H9 (cell line): ENCODE measurements around the gene KLK15. TPM values are rescaled to one million over a fixed set of nuclear protein-coding genes. Genes with fewer than 3 reads are reported as not detected.

Experiments
- DNase-seq: peaks from one replicate; pipeline ENCODE4 v3.0.0-alpha.2; 2017
- H2AFZ ChIP-seq: one replicate; pipeline ENCODE4 v1.6.1; 2013; ENCODE audit warnings: mild to moderate bottlenecking, low read length, control low read depth, moderate library complexity
- H2AK5ac ChIP-seq: 2 replicates; pipeline ENCODE4 v1.6.1; 2013; ENCODE audit warnings: low read length, control low read depth, mixed read lengths; ENCODE audit not compliant: insufficient read length
- H2BK120ac ChIP-seq: one replicate; pipeline ENCODE4 v1.6.1; 2013; ENCODE audit warnings: low read depth, mild to moderate bottlenecking, low read length, control low read depth, inconsistent platforms; ENCODE audit not compliant: poor library complexity, severe bottlenecking
- H2BK12ac ChIP-seq: 2 replicates; pipeline ENCODE4 v1.6.1; 2013; ENCODE audit warnings: low read length, control low read depth, mixed read lengths, low read depth; ENCODE audit not compliant: insufficient read length
- H2BK15ac ChIP-seq: 2 replicates; pipeline ENCODE4 v1.6.1; 2013; ENCODE audit warnings: low read depth, low read length, control low read depth
- H2BK20ac ChIP-seq: one replicate; pipeline ENCODE4 v1.6.1; 2013; ENCODE audit warnings: low read depth, mild to moderate bottlenecking, low read length, control low read depth, inconsistent platforms; ENCODE audit not compliant: poor library complexity, severe bottlenecking
- H2BK5ac ChIP-seq: 2 replicates; pipeline ENCODE4 v1.6.1; 2013; ENCODE audit warnings: low read length, control low read depth, mixed read lengths; ENCODE audit not compliant: insufficient read length
- H3K14ac ChIP-seq: 2 replicates; pipeline ENCODE4 v1.6.1; 2013; ENCODE audit warnings: low read length, control low read depth; ENCODE audit not compliant: insufficient read depth
- H3K18ac ChIP-seq: 2 replicates; pipeline ENCODE4 v1.6.1; 2013; ENCODE audit warnings: low read depth, mild to moderate bottlenecking, mixed read lengths, low read length, control low read depth; ENCODE audit not compliant: insufficient read length
- H3K23ac ChIP-seq: 2 replicates; pipeline ENCODE4 v1.6.1; 2013; ENCODE audit warnings: low read length, control low read depth, mixed read lengths, low read depth; ENCODE audit not compliant: insufficient read length
- H3K23me2 ChIP-seq: 2 replicates; pipeline ENCODE4 v1.6.1; 2013; ENCODE audit warnings: low read depth, mild to moderate bottlenecking, mixed read lengths, low read length, control low read depth; ENCODE audit not compliant: insufficient read length, poor library complexity, severe bottlenecking
- H3K27ac ChIP-seq: 2 replicates; pipeline ENCODE4 v1.5.1; 2013; ENCODE audit warnings: low read length, control low read depth, mixed read lengths, low read depth; ENCODE audit not compliant: insufficient read length
- H3K27me3 ChIP-seq: 2 replicates; pipeline ENCODE4 v1.6.1; 2013; ENCODE audit warnings: low read length, control low read depth, inconsistent platforms; ENCODE audit not compliant: insufficient read depth
- H3K4ac ChIP-seq: 2 replicates; pipeline ENCODE4 v1.6.1; 2013; ENCODE audit warnings: low read depth, mild to moderate bottlenecking, control low read depth, inconsistent platforms, low read length, moderate library complexity
- H3K4me1 ChIP-seq: 2 replicates; pipeline ENCODE4 v1.6.1; 2013; ENCODE audit warnings: low read length, control low read depth, inconsistent platforms; ENCODE audit not compliant: insufficient read depth
- H3K4me2 ChIP-seq: 2 replicates; pipeline ENCODE4 v1.6.1; 2013; ENCODE audit warnings: low read length, control low read depth, mixed read lengths; ENCODE audit not compliant: insufficient read length, insufficient read depth
- H3K56ac ChIP-seq: 2 replicates; pipeline ENCODE4 v1.6.1; 2013; ENCODE audit warnings: low read depth, mild to moderate bottlenecking, mixed read lengths, low read length, control low read depth; ENCODE audit not compliant: insufficient read length
- H3K79me1 ChIP-seq: 2 replicates; pipeline ENCODE4 v1.6.1; 2013; ENCODE audit warnings: low read depth, mild to moderate bottlenecking, moderate library complexity, low read length, control low read depth, inconsistent platforms; ENCODE audit not compliant: insufficient read depth, poor library complexity, severe bottlenecking
- H3K79me2 ChIP-seq: 2 replicates; pipeline ENCODE4 v1.6.1; 2013; ENCODE audit warnings: low read length, control low read depth, inconsistent platforms; ENCODE audit not compliant: insufficient read depth
- H3K9ac ChIP-seq: 2 replicates; pipeline ENCODE4 v1.6.1; 2013; ENCODE audit warnings: low read length, control low read depth, mixed read lengths; ENCODE audit not compliant: insufficient read length; ENCODE audit errors: extremely low read depth
- H3K9me3 ChIP-seq: one replicate; pipeline ENCODE4 v1.6.1; 2013; ENCODE audit warnings: low read depth, low read length, inconsistent platforms; ENCODE audit not compliant: control insufficient read depth
- H3T11ph ChIP-seq: one replicate; pipeline ENCODE4 v1.6.1; 2013; ENCODE audit warnings: mild to moderate bottlenecking, low read length, control low read depth, inconsistent platforms
- H4K20me1 ChIP-seq: one replicate; pipeline ENCODE4 v1.6.1; 2013; ENCODE audit not compliant: control insufficient read depth, insufficient read length, insufficient read depth
- H4K5ac ChIP-seq: 2 replicates; pipeline ENCODE4 v1.6.1; 2013; ENCODE audit warnings: low read depth, mild to moderate bottlenecking, mixed read lengths, low read length, control low read depth; ENCODE audit not compliant: insufficient read length
- H4K8ac ChIP-seq: replicated peaks from 2 replicates; pipeline ENCODE4 v1.6.1; 2013; ENCODE audit warnings: low read length, control low read depth, mixed read lengths, low read depth; ENCODE audit not compliant: insufficient read length
- H4K91ac ChIP-seq: 2 replicates; pipeline ENCODE4 v1.6.1; 2013; ENCODE audit warnings: low read depth, mild to moderate bottlenecking, moderate library complexity, mixed read lengths, low read length, control low read depth; ENCODE audit not compliant: insufficient read length
- H3K27ac Mint-ChIP-seq, 3 experiments: 2 replicates in 2 of 3; 3 replicates in 1 of 3; pipeline ENCODE4 v1.8.0; 2020 to 2021; ENCODE audit warnings: mixed read lengths in 3 of 3, mild to moderate bottlenecking in 1 of 3, moderate library complexity in 1 of 3
- H3K27me3 Mint-ChIP-seq: 2 replicates; pipeline ENCODE4 v1.8.0; 2021; ENCODE audit warnings: low read depth, mild to moderate bottlenecking, moderate library complexity, mixed read lengths
- H3K36me3 Mint-ChIP-seq, 3 experiments: 2 replicates in 2 of 3; 3 replicates in 1 of 3; pipeline ENCODE4 v1.8.0; 2020 to 2021; ENCODE audit warnings: low read depth in 3 of 3, mixed read lengths in 3 of 3; ENCODE audit not compliant: insufficient read depth in 1 of 3
- H3K4me1 Mint-ChIP-seq, 2 experiments: 2 replicates each; pipeline ENCODE4 v1.8.0; 2020; ENCODE audit warnings: mixed read lengths in 2 of 2
- H3K4me3 Mint-ChIP-seq, 2 experiments: 2 replicates in 1 of 2; 3 replicates in 1 of 2; pipeline ENCODE4 v1.8.0; 2020 to 2021; ENCODE audit warnings: mild to moderate bottlenecking in 2 of 2, mixed read lengths in 2 of 2, moderate library complexity in 1 of 2
- H3K9me3 Mint-ChIP-seq, 2 experiments: 2 replicates in 1 of 2; 3 replicates in 1 of 2; pipeline ENCODE4 v1.8.0; 2020; ENCODE audit warnings: mild to moderate bottlenecking in 2 of 2, mixed read lengths in 2 of 2, moderate library complexity in 1 of 2
- WGBS: extraction: QIAGEN DNeasy Blood & Tissue Kit; methylation state at CpG from one replicate; pipeline ENCODE4 v1.1.7; 2013; ENCODE audit warnings: missing lambda C conversion rate, low lambda C conversion rate, mixed read lengths; ENCODE audit not compliant: insufficient read length; ENCODE audit errors: extremely low coverage; 5-methylcytosine and 5-hydroxymethylcytosine counted together
- total RNA-seq: library from RNA; stranded (reverse); gene quantifications from 2 replicates; pipeline ENCODE4 v1.2.1, GENCODE V29; 2021
- TF ChIP-seq, protein P1 (sequence below): fragments of 200-600 bp; sonication (generic); conservative IDR thresholded peaks from 3 replicates; pipeline ENCODE4 v1.8.0; 2021; ENCODE audit warnings: antibody characterized with exemption, mild to moderate bottlenecking

The KLK15 gene
- total RNA-seq, 1 experiment from 2014 or later, result not detected

DNA sequence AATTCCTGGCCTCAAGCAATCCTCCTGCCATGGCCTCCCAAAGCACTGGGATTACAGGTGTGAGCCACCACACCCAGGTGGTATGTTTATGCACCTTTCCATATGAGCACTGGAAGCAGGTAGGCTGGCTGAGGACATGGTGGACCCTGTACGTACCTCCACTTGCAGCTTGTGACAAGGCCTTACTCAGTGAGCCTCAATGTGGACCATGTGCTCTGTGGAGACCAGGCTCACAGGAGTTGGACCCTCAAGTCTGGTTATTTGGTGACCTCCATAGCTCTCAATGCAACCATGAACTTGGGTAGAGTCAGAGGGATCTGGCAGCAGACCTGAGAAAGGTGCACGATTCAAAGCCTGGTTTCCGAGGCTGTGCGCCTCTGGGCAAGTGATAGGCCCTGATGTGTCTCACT, 37.7 kb downstream of the KLK15 start:
- H2AFZ ChIP-seq, result no peak overlapping the region
- no peak overlapping the region for H4K91ac ChIP-seq
- H3K79me1 ChIP-seq, result peaks cover 2% of the 10 kb centered on the region
- H3K4ac ChIP-seq, result no peak overlapping the region
- Mint-ChIP-seq H3K4me1 (peaks cover 9 to 15% of the 10 kb centered on the region in 2 experiments), H3K27ac (peak overlapping the region; percentile 75 to 95 (median 76); a peak in 5 of 7 replicates), H3K9me3 (no peaks in the 10 kb centered on the region), H3K27me3 (peaks cover 6% of the 10 kb centered on the region; the same call in 1 of the 2 replicates), H3K4me3 (no peak overlapping the region), H3K36me3 (peaks cover 18 to 53% (median 36%) of the 10 kb centered on the region in 3 experiments; a peak in 6 of 7 replicates)
- H3K18ac ChIP-seq, result no peak overlapping the region
- H3K23ac ChIP-seq, result no peak overlapping the region
- no peak overlapping the region for H3K9ac ChIP-seq
- no peak overlapping the region for H2BK120ac ChIP-seq
- H3K23me2 ChIP-seq, result no peaks in the 10 kb centered on the region
- H3K79me2 ChIP-seq, result no peaks in the 10 kb centered on the region
- H3K27me3 ChIP-seq, result no peaks in the 10 kb centered on the region
- no peaks in the 10 kb centered on the region for H3K4me1 ChIP-seq
- DNase-seq, result no peak
- WGBS, result no CpG with 5 or more reads among the region's 4 CpGs
- H4K5ac ChIP-seq, result peak overlapping the region; percentile 17
- peaks cover 4% of the 10 kb centered on the region for H4K20me1 ChIP-seq
- no peak overlapping the region for H3K56ac ChIP-seq
- peak overlapping the region; percentile 19 for H3K27ac ChIP-seq
- H2BK5ac ChIP-seq, result no peak overlapping the region
- H3K4me2 ChIP-seq, result no peak overlapping the region
- H2BK20ac ChIP-seq, result no peak overlapping the region
- no peak overlapping the region for H2BK12ac ChIP-seq
- no peak overlapping the region for H4K8ac ChIP-seq
- H3K9me3 ChIP-seq, result no peaks in the 10 kb centered on the region
- no peak overlapping the region; the same call in 1 of the 2 replicates for H3K14ac ChIP-seq
- H2AK5ac ChIP-seq, result no peak overlapping the region
- H3T11ph ChIP-seq, result no peak overlapping the region
- TF ChIP-seq, protein P1, sequence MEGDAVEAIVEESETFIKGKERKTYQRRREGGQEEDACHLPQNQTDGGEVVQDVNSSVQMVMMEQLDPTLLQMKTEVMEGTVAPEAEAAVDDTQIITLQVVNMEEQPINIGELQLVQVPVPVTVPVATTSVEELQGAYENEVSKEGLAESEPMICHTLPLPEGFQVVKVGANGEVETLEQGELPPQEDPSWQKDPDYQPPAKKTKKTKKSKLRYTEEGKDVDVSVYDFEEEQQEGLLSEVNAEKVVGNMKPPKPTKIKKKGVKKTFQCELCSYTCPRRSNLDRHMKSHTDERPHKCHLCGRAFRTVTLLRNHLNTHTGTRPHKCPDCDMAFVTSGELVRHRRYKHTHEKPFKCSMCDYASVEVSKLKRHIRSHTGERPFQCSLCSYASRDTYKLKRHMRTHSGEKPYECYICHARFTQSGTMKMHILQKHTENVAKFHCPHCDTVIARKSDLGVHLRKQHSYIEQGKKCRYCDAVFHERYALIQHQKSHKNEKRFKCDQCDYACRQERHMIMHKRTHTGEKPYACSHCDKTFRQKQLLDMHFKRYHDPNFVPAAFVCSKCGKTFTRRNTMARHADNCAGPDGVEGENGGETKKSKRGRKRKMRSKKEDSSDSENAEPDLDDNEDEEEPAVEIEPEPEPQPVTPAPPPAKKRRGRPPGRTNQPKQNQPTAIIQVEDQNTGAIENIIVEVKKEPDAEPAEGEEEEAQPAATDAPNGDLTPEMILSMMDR, result no peak
- no peak overlapping the region for H2BK15ac ChIP-seq
